Measurements from ENCODE around the gene ZNF24. TPM values are rescaled to one million over a fixed set of nuclear protein-coding genes. Genes with fewer than 3 reads are reported as not detected.

Gene ZNF24
- total RNA-seq, 1 experiment from 2014 or later: 57.9 TPM

GRCh38 chr18:35362531-35362930, 18.3 kb upstream of the ZNF24 start:
- Histone ChIP-seq H3K9ac (ENCODE audit: extremely low read depth, insufficient read length, low read length) (no peak overlapping the region), H2BK5ac (ENCODE audit: insufficient read length, low read length) (no peak overlapping the region)

More at GRCh38 chr18:35362531-35362930, 18.3 kb upstream of the ZNF24 start:
- peaks cover 5% of the 10 kb centered on the region; the same call in 1 of the 2 replicates for H3K27me3 Mint-ChIP-seq (ENCODE audit: low read depth)
- H3T11ph ChIP-seq (ENCODE audit: low read length): no peak overlapping the region
- no peak overlapping the region for H3K14ac ChIP-seq (ENCODE audit: insufficient read depth, low read length)
- no peaks in the 10 kb centered on the region for H3K79me2 ChIP-seq (ENCODE audit: insufficient read depth, low read length)
- no peak for TF ChIP-seq CTCF (conservative IDR thresholded peaks at IDR 0.05)
- no peak overlapping the region for H2AK5ac ChIP-seq (ENCODE audit: insufficient read length, low read length)
- H4K20me1 ChIP-seq (ENCODE audit: control insufficient read depth, insufficient read depth, insufficient read length): no peaks in the 10 kb centered on the region
- H3K23me2 ChIP-seq (ENCODE audit: insufficient read length, low read depth, low read length, poor library complexity, severe bottlenecking): no peaks in the 10 kb centered on the region
- H2AFZ ChIP-seq (ENCODE audit: low read length): no peak overlapping the region
- 0 out of 4 replicates have a peak, but pooled peaks cover 0 to 3% of the 10 kb centered on the region in 2 experiments for H3K4me1 Mint-ChIP-seq
- H3K9me3 ChIP-seq (ENCODE audit: control insufficient read depth, low read depth, low read length): no peaks in the 10 kb centered on the region
- H4K5ac ChIP-seq (ENCODE audit: insufficient read length, low read depth, low read length): no peak overlapping the region
- peaks cover 19% of the 10 kb centered on the region in 2 experiments for H3K9me3 Mint-ChIP-seq
- no peak for DNase-seq
- no peak overlapping the region for H3K4me3 Mint-ChIP-seq
- H3K4me1 ChIP-seq (ENCODE audit: insufficient read depth, low read length): no peaks in the 10 kb centered on the region
- H2BK15ac ChIP-seq (ENCODE audit: low read depth, low read length): no peak overlapping the region
- H3K4me2 ChIP-seq (ENCODE audit: insufficient read depth, insufficient read length, low read length): no peak overlapping the region
- H3K27ac Mint-ChIP-seq: no peak overlapping the region
- H4K91ac ChIP-seq (ENCODE audit: insufficient read length, low read depth, low read length): no peak overlapping the region
- no peak overlapping the region for H3K27ac ChIP-seq (ENCODE audit: insufficient read length, low read depth, low read length)
- no peak overlapping the region for H2BK12ac ChIP-seq (ENCODE audit: insufficient read length, low read depth, low read length)
- H3K27me3 ChIP-seq (ENCODE audit: insufficient read depth, low read length): no peaks in the 10 kb centered on the region
- no peak overlapping the region for H2BK20ac ChIP-seq (ENCODE audit: low read depth, low read length, poor library complexity, severe bottlenecking)
- no peaks in the 10 kb centered on the region for H3K79me1 ChIP-seq (ENCODE audit: insufficient read depth, low read depth, low read length, poor library complexity, severe bottlenecking)
- no peak overlapping the region for H3K23ac ChIP-seq (ENCODE audit: insufficient read length, low read depth, low read length)
- no peak overlapping the region for H3K4ac ChIP-seq (ENCODE audit: low read depth, low read length)
- H3K18ac ChIP-seq (ENCODE audit: insufficient read length, low read depth, low read length): no peak overlapping the region
- no peak overlapping the region for H2BK120ac ChIP-seq (ENCODE audit: low read depth, low read length, poor library complexity, severe bottlenecking)
- H3K56ac ChIP-seq (ENCODE audit: insufficient read length, low read depth, low read length): no peak overlapping the region
- peaks cover 5 to 15% (median 10%) of the 10 kb centered on the region in 3 experiments for H3K36me3 Mint-ChIP-seq (ENCODE audit: insufficient read depth in 1 of 3, low read depth in 3 of 3)
- H4K8ac ChIP-seq (replicated peaks; ENCODE audit: insufficient read length, low read depth, low read length): no peak overlapping the region
